Measurements from ENCODE around the gene WWOX. TPM values are rescaled to one million over a fixed set of nuclear protein-coding genes. Genes with fewer than 3 reads are reported as not detected.

The WWOX gene
- polyA plus RNA-seq, 1 donor from 2014 or later, result 25.6 TPM

- no peaks in the 10 kb centered on the region for H3K9me2 ChIP-seq (ENCODE audit: insufficient read depth, low read length)
- peak overlapping the region; percentile 33 for H3K9ac ChIP-seq (ENCODE audit: low read length)
- H2AFZ ChIP-seq (ENCODE audit: low read depth, low read length), result no peak overlapping the region
- H3F3A ChIP-seq (ENCODE audit: insufficient read depth, low read length, poor library complexity, severe bottlenecking), result no peaks in the 10 kb centered on the region
- no peak overlapping the region for H3K27ac ChIP-seq (ENCODE audit: low read length)
- TF ChIP-seq MXI1 (conservative IDR thresholded peaks at IDR 0.05; ENCODE audit: poor library complexity, severe bottlenecking) (no peak), EZH2 (IDR thresholded peaks at IDR 0.05; ENCODE audit: borderline replicate concordance, insufficient read depth, low read length, poor library complexity, severe bottlenecking) (no peak), SMC3 (conservative IDR thresholded peaks at IDR 0.05; ENCODE audit: poor library complexity) (no peak), POLR2AphosphoS5 (IDR thresholded peaks at IDR 0.05) (no peak), EP300 (conservative IDR thresholded peaks at IDR 0.05; ENCODE audit: poor library complexity, severe bottlenecking) (no peak), TAF1 (IDR thresholded peaks at IDR 0.05; ENCODE audit: low read depth) (no peak), RAD21 (conservative IDR thresholded peaks at IDR 0.05) (no peak)
- TF ChIP-seq, protein P1, sequence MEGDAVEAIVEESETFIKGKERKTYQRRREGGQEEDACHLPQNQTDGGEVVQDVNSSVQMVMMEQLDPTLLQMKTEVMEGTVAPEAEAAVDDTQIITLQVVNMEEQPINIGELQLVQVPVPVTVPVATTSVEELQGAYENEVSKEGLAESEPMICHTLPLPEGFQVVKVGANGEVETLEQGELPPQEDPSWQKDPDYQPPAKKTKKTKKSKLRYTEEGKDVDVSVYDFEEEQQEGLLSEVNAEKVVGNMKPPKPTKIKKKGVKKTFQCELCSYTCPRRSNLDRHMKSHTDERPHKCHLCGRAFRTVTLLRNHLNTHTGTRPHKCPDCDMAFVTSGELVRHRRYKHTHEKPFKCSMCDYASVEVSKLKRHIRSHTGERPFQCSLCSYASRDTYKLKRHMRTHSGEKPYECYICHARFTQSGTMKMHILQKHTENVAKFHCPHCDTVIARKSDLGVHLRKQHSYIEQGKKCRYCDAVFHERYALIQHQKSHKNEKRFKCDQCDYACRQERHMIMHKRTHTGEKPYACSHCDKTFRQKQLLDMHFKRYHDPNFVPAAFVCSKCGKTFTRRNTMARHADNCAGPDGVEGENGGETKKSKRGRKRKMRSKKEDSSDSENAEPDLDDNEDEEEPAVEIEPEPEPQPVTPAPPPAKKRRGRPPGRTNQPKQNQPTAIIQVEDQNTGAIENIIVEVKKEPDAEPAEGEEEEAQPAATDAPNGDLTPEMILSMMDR (IDR thresholded peaks at IDR 0.05; ENCODE audit: poor library complexity, severe bottlenecking), result no peak
- TF ChIP-seq, protein P2, sequence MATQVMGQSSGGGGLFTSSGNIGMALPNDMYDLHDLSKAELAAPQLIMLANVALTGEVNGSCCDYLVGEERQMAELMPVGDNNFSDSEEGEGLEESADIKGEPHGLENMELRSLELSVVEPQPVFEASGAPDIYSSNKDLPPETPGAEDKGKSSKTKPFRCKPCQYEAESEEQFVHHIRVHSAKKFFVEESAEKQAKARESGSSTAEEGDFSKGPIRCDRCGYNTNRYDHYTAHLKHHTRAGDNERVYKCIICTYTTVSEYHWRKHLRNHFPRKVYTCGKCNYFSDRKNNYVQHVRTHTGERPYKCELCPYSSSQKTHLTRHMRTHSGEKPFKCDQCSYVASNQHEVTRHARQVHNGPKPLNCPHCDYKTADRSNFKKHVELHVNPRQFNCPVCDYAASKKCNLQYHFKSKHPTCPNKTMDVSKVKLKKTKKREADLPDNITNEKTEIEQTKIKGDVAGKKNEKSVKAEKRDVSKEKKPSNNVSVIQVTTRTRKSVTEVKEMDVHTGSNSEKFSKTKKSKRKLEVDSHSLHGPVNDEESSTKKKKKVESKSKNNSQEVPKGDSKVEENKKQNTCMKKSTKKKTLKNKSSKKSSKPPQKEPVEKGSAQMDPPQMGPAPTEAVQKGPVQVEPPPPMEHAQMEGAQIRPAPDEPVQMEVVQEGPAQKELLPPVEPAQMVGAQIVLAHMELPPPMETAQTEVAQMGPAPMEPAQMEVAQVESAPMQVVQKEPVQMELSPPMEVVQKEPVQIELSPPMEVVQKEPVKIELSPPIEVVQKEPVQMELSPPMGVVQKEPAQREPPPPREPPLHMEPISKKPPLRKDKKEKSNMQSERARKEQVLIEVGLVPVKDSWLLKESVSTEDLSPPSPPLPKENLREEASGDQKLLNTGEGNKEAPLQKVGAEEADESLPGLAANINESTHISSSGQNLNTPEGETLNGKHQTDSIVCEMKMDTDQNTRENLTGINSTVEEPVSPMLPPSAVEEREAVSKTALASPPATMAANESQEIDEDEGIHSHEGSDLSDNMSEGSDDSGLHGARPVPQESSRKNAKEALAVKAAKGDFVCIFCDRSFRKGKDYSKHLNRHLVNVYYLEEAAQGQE (IDR thresholded peaks at IDR 0.05; ENCODE audit: borderline replicate concordance), result no peak
- no peaks in the 10 kb centered on the region for H4K20me1 ChIP-seq (ENCODE audit: insufficient read depth)
- no peak overlapping the region for H3K4me2 ChIP-seq (ENCODE audit: low read length)
- no peak overlapping the region for H3K4me3 ChIP-seq (ENCODE audit: low read length)
- no peaks in the 10 kb centered on the region for H3K79me2 ChIP-seq (replicated peaks; ENCODE audit: insufficient read depth, low read length)
- H3K27me3 ChIP-seq (ENCODE audit: insufficient read depth, low read depth, low read length), result no peaks in the 10 kb centered on the region
- no peaks in the 10 kb centered on the region for H3K36me3 ChIP-seq (ENCODE audit: insufficient read depth, low read length)
- no peaks in the 10 kb centered on the region for H3K9me3 ChIP-seq (ENCODE audit: low read length)
Measured at GRCh38 chr16:79001156-79001967, 901.9 kb downstream of the WWOX start.

DNA sequence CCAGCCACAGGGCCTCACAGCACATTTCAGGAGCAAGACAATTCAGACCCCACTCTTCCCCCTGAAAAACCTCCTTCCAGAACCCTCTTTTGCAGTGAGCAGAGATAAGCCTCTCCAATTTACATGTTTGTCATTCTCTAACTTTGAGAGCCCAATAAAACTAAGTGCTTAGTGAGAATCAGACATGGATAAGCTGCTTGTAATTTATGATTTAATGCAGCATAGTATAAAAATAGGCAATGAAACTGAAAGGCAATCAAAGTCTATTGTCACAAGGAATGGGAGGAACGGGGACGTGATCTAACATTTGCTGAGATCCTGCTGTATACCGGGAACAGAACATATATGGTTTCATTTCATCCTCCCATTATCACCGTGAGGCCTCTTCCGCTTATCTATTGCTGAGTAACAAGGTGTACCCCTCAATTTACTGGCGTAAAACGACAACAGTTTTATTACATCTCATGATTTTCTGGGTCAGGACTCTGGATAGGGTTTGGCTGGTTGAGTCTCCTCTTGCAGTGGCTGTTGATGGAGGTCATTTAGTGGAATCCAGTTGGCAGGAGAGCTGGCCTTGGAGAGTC, 903.7 kb downstream of the WWOX start:
- Histone ChIP-seq H3K9ac (ENCODE audit: low read length) (no peak overlapping the region), H3K79me2 (replicated peaks; ENCODE audit: insufficient read depth, low read length) (no peaks in the 10 kb centered on the region), H3K9me3 (ENCODE audit: low read length) (no peaks in the 10 kb centered on the region), H3K36me3 (ENCODE audit: insufficient read depth, low read length) (no peaks in the 10 kb centered on the region), H3K4me2 (ENCODE audit: low read length) (no peak overlapping the region), H3K27ac (ENCODE audit: low read length) (no peak overlapping the region), H4K20me1 (ENCODE audit: insufficient read depth) (no peaks in the 10 kb centered on the region), H3F3A (ENCODE audit: insufficient read depth, low read length, poor library complexity, severe bottlenecking) (no peaks in the 10 kb centered on the region), H3K4me3 (ENCODE audit: low read length) (no peak overlapping the region), H3K27me3 (ENCODE audit: insufficient read depth, low read depth, low read length) (no peaks in the 10 kb centered on the region), H3K9me2 (ENCODE audit: insufficient read depth, low read length) (no peaks in the 10 kb centered on the region), H2AFZ (ENCODE audit: low read depth, low read length) (no peak overlapping the region)
- TF ChIP-seq TAF1 (IDR thresholded peaks at IDR 0.05; ENCODE audit: low read depth) (no peak), EP300 (conservative IDR thresholded peaks at IDR 0.05; ENCODE audit: poor library complexity, severe bottlenecking) (no peak), POLR2AphosphoS5 (IDR thresholded peaks at IDR 0.05) (no peak), RAD21 (conservative IDR thresholded peaks at IDR 0.05) (no peak), EZH2 (IDR thresholded peaks at IDR 0.05; ENCODE audit: borderline replicate concordance, insufficient read depth, low read length, poor library complexity, severe bottlenecking) (no peak), SMC3 (conservative IDR thresholded peaks at IDR 0.05; ENCODE audit: poor library complexity) (no peak), MXI1 (conservative IDR thresholded peaks at IDR 0.05; ENCODE audit: poor library complexity, severe bottlenecking) (no peak)
- TF ChIP-seq, protein P1 (IDR thresholded peaks at IDR 0.05; ENCODE audit: poor library complexity, severe bottlenecking), result no peak
- TF ChIP-seq, protein P2 (IDR thresholded peaks at IDR 0.05; ENCODE audit: borderline replicate concordance), result no peak

Measured in neural cell (in vitro differentiated cells).